ENCODE measurements around the gene UBE2J2.

Gene UBE2J2

DNA sequence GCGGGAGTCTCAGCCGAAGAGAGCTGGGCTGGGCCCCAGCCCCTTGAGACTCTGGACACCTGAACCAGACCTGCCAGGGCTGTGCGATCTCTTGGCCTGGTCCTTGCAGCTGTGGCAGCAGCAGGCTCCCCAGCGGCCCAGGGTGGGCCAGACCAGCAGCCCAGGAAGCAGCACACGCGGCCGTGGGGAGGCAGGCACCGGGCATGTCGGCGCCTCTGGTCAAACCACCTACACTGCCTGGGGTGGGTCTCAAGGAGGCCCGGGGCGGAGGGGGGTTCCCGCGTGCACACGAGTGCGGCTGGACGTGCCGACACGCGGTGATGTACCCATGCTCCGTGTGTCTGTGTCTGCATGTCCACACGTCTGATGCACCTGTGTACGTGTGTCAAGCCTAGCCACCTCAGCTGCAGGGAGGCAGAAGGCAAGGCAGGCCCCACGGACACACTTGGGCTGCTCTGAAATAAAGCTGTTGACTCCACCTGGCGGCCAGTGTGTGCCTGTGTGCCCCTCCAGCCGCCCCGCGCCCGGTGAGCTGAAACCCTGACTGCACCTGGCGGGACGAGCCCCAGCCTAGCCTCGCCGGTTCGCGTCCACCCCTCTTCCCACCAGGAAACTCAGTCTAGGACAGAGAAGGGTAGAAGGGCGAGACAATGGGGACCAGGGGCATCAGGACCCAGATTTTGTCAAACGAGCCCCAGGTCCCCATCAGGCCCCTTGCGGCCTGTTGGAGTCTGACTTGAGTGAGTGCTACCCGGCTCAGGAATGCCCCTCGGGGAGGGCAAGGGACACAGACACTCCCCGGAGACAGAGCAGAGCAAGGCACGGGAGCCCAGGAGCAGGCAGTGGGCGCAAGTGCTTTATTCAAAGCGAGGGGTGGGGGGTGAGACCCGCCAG lies 18.1 kb upstream of the UBE2J2 start:
- peak; percentile 87 for DNase-seq (ENCODE audit: low spot score)
- in situ Hi-C loops (cut with MboI; ENCODE audit: low sequenced_read_pairs, unreplicated experiment), result no loop called here

DNA sequence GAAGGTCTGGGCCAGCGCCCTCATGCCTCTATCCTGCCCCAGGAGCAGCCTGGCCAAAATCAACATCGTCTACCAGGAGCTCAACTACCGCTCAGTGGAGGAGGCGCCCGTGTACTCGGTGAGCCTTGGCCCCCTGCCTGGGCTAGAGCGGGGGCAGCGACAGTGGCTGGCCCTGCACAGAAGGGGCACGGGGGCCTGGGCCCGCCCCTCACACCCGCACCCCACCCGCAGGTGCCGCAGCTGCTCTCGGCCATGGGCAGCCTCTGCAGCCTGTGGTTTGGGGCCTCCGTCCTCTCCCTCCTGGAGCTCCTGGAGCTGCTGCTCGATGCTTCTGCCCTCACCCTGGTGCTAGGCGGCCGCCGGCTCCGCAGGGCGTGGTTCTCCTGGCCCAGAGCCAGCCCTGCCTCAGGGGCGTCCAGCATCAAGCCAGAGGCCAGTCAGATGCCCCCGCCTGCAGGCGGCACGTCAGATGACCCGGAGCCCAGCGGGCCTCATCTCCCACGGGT lies 17.4 kb upstream of the UBE2J2 start:
- in situ Hi-C loops (cut with MboI; ENCODE audit: low sequenced_read_pairs, unreplicated experiment), result no loop called here
- TF ChIP-seq, protein P1, sequence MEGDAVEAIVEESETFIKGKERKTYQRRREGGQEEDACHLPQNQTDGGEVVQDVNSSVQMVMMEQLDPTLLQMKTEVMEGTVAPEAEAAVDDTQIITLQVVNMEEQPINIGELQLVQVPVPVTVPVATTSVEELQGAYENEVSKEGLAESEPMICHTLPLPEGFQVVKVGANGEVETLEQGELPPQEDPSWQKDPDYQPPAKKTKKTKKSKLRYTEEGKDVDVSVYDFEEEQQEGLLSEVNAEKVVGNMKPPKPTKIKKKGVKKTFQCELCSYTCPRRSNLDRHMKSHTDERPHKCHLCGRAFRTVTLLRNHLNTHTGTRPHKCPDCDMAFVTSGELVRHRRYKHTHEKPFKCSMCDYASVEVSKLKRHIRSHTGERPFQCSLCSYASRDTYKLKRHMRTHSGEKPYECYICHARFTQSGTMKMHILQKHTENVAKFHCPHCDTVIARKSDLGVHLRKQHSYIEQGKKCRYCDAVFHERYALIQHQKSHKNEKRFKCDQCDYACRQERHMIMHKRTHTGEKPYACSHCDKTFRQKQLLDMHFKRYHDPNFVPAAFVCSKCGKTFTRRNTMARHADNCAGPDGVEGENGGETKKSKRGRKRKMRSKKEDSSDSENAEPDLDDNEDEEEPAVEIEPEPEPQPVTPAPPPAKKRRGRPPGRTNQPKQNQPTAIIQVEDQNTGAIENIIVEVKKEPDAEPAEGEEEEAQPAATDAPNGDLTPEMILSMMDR (IDR thresholded peaks at IDR 0.05; ENCODE audit: borderline replicate concordance, control extremely low read depth, extremely low read depth, insufficient read depth, missing control alignments), result no peak
- no peak for DNase-seq (ENCODE audit: low spot score)

More for the DNA sequence above, 18.1 kb upstream of the UBE2J2 start:
- TF ChIP-seq, protein P1 (IDR thresholded peaks at IDR 0.05; ENCODE audit: borderline replicate concordance, control extremely low read depth, extremely low read depth, insufficient read depth, missing control alignments), result peak; percentile 76

DNA sequence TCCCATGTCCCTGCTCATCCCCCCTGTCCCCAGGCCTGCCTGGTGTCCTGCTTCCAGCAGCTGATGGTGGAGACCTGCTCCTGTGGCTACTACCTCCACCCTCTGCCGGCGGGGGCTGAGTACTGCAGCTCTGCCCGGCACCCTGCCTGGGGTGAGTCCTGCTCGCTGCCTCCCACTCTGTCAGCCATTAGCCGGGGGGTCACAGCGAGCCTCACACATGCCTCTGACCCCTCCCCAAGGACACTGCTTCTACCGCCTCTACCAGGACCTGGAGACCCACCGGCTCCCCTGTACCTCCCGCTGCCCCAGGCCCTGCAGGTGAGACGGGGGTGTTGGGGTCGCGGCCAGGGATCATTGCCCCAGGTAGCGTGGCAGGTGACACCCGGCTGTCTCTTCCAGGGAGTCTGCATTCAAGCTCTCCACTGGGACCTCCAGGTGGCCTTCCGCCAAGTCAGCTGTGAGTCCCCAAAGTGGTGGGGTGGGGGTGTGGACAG lies 16.6 kb upstream of the UBE2J2 start:
- peak; percentile 80 for DNase-seq (ENCODE audit: low spot score)
- TF ChIP-seq, protein P1 (IDR thresholded peaks at IDR 0.05; ENCODE audit: borderline replicate concordance, control extremely low read depth, extremely low read depth, insufficient read depth, missing control alignments), result peak; percentile 60

GRCh38 chr1:1287288-1288110 lies 13.8 kb upstream of the UBE2J2 start:
- DNase-seq (ENCODE audit: low spot score), result no peak
- in situ Hi-C loops (cut with MboI; ENCODE audit: low sequenced_read_pairs, unreplicated experiment), result no loop called here
- TF ChIP-seq, protein P1 (IDR thresholded peaks at IDR 0.05; ENCODE audit: borderline replicate concordance, control extremely low read depth, extremely low read depth, insufficient read depth, missing control alignments), result no peak

More for the DNA sequence above, 16.6 kb upstream of the UBE2J2 start:
- in situ Hi-C loops (cut with MboI; ENCODE audit: low sequenced_read_pairs, unreplicated experiment), result no loop called here

- no peak for DNase-seq (ENCODE audit: low spot score)
- TF ChIP-seq, protein P1 (IDR thresholded peaks at IDR 0.05; ENCODE audit: borderline replicate concordance, control extremely low read depth, extremely low read depth, insufficient read depth, missing control alignments), result no peak
- in situ Hi-C loops (cut with MboI; ENCODE audit: low sequenced_read_pairs, unreplicated experiment), result no loop called here
These were observed 12.9 kb upstream of the UBE2J2 start for GRCh38 chr1:1286313-1287261.
